CD4-positive, alpha-beta T cell treated with Interleukin-6 at 100 ng/mL for 8 hours (primary cell): ENCODE data around the gene DUSP22.

ENCODE experiments used
- DNase-seq: peaks from one replicate; pipeline ENCODE4 v3.0.0-alpha.2; 2020; ENCODE audit warnings: mixed read lengths, low spot score

DUSP22 gene

DNA sequence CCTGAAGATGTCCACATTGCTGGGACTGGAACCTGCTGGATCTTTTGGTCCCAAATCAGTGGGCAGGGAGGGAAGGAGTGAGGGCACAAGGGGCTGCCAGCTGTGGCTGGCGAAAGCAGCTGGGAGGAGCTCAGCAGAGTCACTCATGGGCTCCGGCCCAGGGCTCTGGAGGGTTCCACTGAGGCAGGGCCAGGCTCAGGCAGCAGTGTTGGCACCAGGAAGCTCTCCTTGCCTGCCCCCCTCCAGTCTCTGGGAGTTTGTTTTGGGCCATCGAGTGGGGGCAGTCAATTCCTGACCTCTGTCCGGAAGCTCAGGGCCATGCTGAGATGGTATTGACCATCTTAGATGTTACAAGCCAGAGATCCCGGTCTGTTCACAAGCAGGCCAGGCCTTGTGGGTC, 60.2 kb downstream of the DUSP22 start:
- no peak for DNase-seq

DNA sequence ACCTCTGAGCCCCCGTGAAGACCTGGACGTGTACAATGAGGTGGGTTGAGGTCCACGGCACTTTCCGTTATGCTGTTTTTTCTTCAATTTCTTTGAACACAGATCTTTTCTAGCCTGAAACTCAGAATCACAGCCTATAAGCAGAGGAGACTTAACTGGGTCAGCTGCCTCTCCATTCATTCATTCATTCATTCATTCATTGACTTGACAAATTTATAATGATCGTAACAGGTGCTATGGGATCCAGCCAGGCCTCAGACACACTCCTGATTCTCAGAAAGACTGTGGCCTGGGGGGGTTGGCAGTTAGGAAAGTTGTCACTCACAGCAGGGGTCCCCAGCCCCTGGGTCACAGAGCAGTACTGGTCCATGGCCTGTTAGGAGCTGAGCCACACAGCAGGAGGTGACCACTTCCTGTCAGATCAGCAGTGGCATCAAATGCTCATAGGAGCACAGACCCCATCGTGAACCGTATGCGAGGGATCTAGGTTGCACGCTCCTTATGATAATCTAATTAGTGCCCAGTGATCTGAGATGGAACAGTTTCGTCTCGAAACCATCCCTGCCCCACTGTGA, 60.7 kb downstream of the DUSP22 start:
- no peak for DNase-seq

DNA sequence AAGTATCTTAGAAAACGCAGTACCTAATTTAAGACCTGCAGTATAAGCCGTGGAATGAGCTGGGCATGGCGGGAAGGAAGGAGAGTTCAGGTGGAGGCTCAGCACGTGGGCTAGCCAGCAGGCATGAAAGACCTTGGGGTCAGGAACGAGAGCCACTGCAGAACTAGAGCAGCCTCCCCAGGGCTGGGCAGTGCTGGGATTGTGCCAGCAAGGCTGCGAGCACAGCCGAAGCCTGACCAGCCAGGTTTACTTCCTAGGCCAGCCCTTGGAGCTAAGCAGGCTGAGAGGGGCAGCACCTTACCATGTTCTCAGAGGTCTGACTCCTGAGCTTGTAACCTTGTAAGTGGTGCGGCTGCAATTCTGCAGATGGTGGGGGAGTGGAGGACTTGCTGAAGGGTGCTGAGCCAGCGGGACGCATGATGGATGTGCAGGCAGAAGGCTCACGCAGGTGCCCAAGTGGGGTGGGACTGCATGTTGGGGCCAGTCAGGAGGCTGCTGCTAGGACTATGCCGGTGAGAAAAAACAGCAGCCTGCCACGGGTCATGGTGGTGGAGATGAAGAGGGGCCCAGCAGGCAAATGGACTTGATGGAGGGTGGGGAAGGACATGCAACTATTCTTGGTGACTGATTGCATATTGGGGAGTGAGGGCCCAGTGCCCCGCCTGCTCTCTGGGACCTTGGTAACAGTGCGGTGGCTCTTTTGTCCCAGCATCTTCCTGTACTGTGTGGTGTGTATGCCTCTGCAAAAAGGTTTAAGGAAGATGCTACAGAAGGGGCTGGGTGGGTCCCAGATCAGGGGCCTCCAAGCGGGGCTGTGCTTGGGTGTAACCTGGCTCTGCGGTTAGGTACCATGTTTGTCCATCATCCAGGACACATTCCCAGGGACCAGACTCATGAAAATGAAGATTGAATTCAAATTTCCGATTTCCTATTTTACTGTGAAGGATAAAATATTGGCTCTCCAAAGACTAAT, 61.6 kb downstream of the DUSP22 start:
- DNase-seq = no peak

DNA sequence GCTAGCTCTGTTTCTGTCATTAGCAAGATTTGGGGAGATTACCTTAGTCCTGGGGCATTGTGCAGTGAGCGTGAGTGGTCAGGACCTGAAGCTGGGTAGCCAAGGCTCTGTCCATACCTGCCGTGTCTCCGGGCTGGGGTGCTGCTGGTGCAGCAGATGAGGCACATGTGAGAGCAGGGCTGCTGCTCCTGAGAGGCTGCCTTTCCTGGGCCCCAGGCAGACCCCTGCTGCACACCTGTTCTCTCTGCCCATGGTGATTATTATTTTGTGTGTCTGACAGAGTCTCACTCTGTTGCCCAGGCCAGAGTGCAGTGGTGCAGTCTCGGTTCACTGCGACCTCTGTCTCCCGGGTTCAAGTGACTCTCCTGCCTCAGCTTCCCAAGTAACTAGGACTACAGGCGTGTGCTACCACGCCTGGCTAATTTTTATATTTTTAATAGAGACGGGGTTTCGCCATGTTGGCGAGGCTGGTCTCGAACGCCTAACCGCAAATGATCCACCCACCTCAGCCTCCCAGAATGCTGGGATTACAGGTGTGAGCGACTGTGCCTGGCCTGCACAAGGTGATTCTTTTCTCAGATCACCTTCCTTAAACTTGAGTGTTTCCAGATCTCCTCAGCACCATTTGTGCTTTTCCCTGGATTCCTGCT, 62.5 kb downstream of the DUSP22 start:
- DNase-seq = no peak

DNA sequence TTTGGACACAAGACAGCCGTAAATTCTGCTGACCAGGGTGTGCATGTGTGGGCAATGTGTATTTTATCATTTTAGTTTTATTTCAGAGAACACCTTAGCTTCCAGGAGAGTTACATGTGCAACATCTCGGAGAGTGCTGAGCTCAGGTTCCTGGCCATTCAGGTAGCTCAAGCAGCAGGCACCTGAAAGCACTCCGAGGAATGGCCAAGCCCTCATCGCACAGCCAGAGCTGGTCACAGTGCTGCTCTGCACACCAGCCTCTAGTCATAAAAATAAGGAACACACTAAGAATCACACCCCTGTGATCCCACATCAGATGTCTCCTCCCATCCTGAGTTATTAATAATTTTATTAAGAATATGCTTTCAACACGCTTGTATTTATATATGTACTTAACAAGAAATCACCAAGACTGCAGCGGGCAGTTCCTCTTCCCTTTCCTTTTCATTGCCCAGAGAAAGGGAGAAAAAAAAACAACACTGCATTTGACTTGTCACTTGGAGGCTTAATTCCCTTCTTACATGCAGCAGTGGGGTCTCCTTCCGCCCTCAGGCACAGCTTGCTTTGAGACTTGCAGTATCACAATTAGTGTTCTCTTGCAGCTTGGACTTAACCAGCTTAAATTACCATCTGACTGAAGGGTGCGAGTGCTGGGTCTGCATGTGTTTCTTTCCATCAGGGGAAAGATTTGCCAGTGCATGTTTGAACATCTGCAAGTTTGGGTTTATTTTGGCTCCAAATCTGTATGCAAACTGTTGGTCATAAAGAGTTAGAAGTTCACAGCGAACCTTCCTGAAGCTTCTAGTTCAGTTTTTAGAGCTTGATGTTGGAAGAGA, 63.3 kb downstream of the DUSP22 start:
- DNase-seq = no peak

DNA sequence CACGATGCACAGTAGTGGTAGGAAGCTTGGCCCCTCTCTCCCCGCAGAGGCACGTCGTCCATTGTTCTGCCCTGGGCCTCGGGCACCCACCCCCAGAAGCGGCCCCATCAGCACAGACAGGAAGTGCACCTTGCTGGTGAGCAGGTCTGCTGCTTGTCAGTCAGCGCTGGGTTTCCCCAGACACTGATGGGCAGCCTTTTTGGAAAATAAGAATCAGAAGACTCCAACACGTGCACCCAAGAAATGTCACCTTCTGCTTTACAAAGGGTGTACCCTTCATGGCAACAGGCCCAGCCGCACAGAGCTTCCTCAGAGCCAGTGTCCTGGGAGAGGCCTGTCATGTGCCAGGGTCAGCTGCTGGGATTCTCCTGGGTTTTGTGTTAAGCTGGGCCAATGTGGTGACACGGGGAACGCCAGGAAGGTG, 64.6 kb downstream of the DUSP22 start:
- DNase-seq = no peak

- DNase-seq = no peak
Observed at GRCh38 chr6:357261-357790, 65.0 kb downstream of the DUSP22 start.

GRCh38 chr6:357791-358341, 65.6 kb downstream of the DUSP22 start:
- DNase-seq = no peak

DNA sequence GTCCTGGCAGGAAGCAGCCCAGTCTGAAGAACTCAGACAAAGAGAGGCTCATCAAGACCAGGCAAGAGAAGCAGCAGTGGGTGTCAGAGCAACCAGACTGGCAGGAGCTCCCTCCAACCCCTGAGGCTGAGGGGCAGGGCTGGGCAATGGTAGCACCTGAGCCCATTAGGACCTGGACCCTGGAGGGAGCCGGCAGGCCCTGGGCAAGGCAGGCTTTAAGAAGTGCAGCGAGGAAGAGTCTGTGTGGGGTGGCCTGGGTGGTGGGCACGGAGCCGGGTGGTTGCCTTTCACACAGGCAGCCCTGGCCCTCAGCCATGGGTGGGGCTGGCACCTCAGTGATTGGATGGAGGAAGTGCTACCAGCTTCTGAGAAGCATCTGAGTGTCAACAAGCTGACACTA, 66.1 kb downstream of the DUSP22 start:
- no peak for DNase-seq

GRCh38 chr6:358847-359246, 66.6 kb downstream of the DUSP22 start:
- DNase-seq = no peak

DNA sequence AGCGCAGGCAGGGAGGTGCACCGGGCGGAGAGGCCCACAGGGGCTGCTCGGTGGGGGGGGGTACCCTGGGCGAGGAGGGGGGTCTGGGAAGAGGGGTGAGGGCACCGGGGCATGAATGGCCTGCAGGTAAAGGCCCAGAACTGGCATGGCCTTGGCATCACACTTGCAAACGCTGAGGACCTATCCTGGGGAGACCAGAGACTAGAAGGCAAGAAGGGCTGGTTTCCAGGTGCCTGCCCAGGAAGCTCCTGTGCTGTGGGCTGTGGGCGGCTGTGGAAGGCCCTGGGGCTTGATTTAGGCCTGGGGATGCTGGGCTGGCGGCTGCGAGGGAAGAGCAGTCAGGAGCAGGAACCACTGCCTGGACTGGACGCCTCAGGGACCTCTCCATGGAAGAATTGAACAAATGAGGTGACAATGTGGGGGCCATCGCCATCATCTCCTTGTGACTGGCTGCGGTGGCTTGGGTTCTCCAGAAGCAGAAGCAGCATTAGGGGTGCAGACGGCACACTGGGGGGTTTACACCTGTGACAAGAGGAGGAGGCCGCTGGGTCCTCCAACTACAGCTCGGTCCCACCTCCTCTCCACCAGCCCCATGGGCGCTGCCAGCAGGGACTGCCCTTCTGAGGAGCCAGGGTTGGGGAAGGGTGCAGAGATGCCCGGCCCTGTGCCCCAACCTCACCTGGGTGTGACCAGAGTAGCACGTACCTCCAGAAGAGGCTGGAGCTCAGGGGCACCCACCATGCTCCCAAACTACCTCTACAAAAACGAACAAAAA, 67.2 kb downstream of the DUSP22 start:
- no peak for DNase-seq

GRCh38 chr6:360349-360748, 68.1 kb downstream of the DUSP22 start:
- no peak for DNase-seq

GRCh38 chr6:360764-361373, 68.6 kb downstream of the DUSP22 start:
- no peak for DNase-seq

GRCh38 chr6:361411-362132, 69.3 kb downstream of the DUSP22 start:
- DNase-seq = no peak

GRCh38 chr6:362231-362923, 70.1 kb downstream of the DUSP22 start:
- DNase-seq = no peak

DNA sequence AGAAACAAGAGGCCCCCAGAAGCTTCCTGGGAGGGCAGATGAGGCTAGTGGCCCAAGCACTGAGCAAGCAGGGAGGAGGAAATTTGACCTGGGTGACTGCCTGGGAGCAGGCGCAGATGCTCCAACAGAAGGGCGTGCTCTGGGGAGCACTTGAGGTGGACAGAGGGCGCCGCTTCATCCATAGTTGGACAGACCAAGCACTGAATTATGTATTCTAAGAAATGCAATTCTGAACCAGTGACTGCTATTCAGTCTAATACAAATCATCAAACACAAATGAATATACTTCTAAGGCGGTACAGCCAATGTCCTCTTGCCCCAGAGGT, 70.6 kb downstream of the DUSP22 start:
- no peak for DNase-seq

- no peak for DNase-seq
Observed at GRCh38 chr6:363291-363690, 71.0 kb downstream of the DUSP22 start.

DNA sequence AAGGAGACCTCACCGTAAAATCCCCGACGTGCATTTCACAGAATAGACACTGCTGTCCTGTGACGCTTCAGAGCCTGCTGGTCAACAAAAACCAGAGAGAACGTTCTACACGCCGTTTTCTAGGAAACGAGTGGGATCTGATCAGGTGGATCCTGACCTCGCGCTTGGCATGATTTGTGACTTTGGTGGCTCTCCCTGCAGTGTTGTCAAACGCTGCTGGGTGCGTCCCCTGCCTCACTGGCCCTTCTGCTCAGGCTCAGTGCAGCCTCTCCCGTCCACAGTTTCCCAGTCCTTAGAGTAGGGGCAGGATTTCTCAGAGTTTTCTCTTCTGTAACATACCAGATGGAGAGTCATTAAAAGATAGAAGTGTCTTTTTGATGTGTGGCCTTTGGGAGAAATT, 71.6 kb downstream of the DUSP22 start:
- DNase-seq = no peak
